Body of pancreas (tissue), 4 donors: ENCODE data around the gene GOT1.

ENCODE experiments used
- CTCF ChIP-seq, 7 experiments: fragments of 450-650 bp in 4 of 7; fragments of 200-600 bp in 3 of 7; sonication (generic) in 3 of 7; IDR thresholded peaks; one replicate each; pipeline ENCODE4 v1.5.1; 2016 to 2019; ENCODE audit warnings: antibody characterized with exemption in 7 of 7
- POLR2A ChIP-seq, 3 donors: fragments of 450-650 bp; IDR thresholded peaks; one replicate each; pipeline ENCODE4 v1.6.1; 2016; ENCODE audit warnings: antibody characterized with exemption in 3 of 3, mild to moderate bottlenecking in 2 of 3

- TF ChIP-seq CTCF (IDR thresholded peaks at IDR 0.05) (no peak), POLR2A (IDR thresholded peaks at IDR 0.05) (no peak)
Observed at GRCh38 chr10:99360934-99361333, 69.5 kb downstream of the GOT1 start.
